Ascending aorta (tissue), 2 donors: ENCODE results near the gene FARP1. TPM values are rescaled to one million over a fixed set of nuclear protein-coding genes. Genes with fewer than 3 reads are reported as not detected.

Experiments used
- DNase-seq, 2 donors: peaks; one replicate each; pipeline ENCODE4 v3.0.0-alpha.2; 2019; ENCODE audit warnings: low spot score in 2 of 2
- H3K27ac ChIP-seq, 2 donors: fragments of 200-600 bp; sonication (generic); one replicate each; pipeline ENCODE4 v1.5.1; 2016 to 2017; ENCODE audit warnings: mild to moderate bottlenecking in 1 of 2
- H3K27me3 ChIP-seq: fragments of 200-600 bp; sonication (generic); one replicate; pipeline ENCODE4 v1.5.1; 2017
- H3K36me3 ChIP-seq, 2 donors: fragments of 200-600 bp; sonication (generic); one replicate each; pipeline ENCODE4 v1.5.1; 2016
- H3K4me1 ChIP-seq, 2 donors: fragments of 200-600 bp; sonication (generic); one replicate each; pipeline ENCODE4 v1.5.1; 2016 to 2017; ENCODE audit warnings: mild to moderate bottlenecking in 1 of 2
- H3K4me3 ChIP-seq, 2 donors: fragments of 200-600 bp; sonication (generic); one replicate each; pipeline ENCODE4 v1.5.1; 2016 to 2017; ENCODE audit warnings: mild to moderate bottlenecking in 1 of 2
- H3K9me3 ChIP-seq, 2 donors: fragments of 200-600 bp; sonication (generic); one replicate each; pipeline ENCODE4 v1.5.1; 2016
- CTCF ChIP-seq, 3 experiments: fragments of 200-600 bp in 2 of 3; fragments of 450-650 bp in 1 of 3; sonication (generic) in 2 of 3; IDR thresholded peaks; one replicate each; pipeline ENCODE4 v1.5.1; 2016 to 2019; ENCODE audit warnings: antibody characterized with exemption in 3 of 3, mild to moderate bottlenecking in 1 of 3, moderate library complexity in 1 of 3
- intact Hi-C: fragments of 100-400 bp; cut with DNase I; formaldehyde crosslinking; loops from one replicate; pipeline ENCODE4 v1.15.1; 2023
- total RNA-seq: library from RNA; depleted of rRNA; stranded (reverse); fragments of >200 nt; gene quantifications from one replicate; pipeline ENCODE4 v1.1.0, GENCODE V29; 2016

FARP1 gene
- total RNA-seq, 1 donor from 2014 or later = 80.8 TPM

GRCh38 chr13:98171900-98172589 is 29.2 kb downstream of the FARP1 start:
- peak overlapping the region in 1 of 2 donors; percentile 20 for H3K27ac ChIP-seq
- no peaks in the 10 kb centered on the region for H3K36me3 ChIP-seq
- no peaks in the 10 kb centered on the region for H3K9me3 ChIP-seq
- H3K27me3 ChIP-seq = no peaks in the 10 kb centered on the region
- DNase-seq = no peak
- peaks cover 3 to 15% of the 10 kb centered on the region in 2 donors for H3K4me1 ChIP-seq
- TF ChIP-seq CTCF (IDR thresholded peaks at IDR 0.05) = no peak
- intact Hi-C loops = no loop called here
- H3K4me3 ChIP-seq = peak overlapping the region in 1 of 2 donors; percentile 16

GRCh38 chr13:98172590-98173422 is 29.9 kb downstream of the FARP1 start:
- Histone ChIP-seq H3K9me3 (no peaks in the 10 kb centered on the region), H3K4me1 (peaks cover 3 to 15% of the 10 kb centered on the region in 2 donors), H3K36me3 (no peaks in the 10 kb centered on the region), H3K27ac (peak overlapping the region in 1 of 2 donors; percentile 23), H3K27me3 (no peaks in the 10 kb centered on the region), H3K4me3 (no peak overlapping the region)
- no peak for TF ChIP-seq CTCF (IDR thresholded peaks at IDR 0.05)
- DNase-seq = no peak
- intact Hi-C loops = no loop called here

GRCh38 chr13:98173431-98174152 is 30.7 kb downstream of the FARP1 start:
- Histone ChIP-seq H3K36me3 (no peaks in the 10 kb centered on the region), H3K4me1 (peaks cover 3 to 15% of the 10 kb centered on the region in 2 donors), H3K9me3 (no peaks in the 10 kb centered on the region), H3K27me3 (no peaks in the 10 kb centered on the region), H3K27ac (peak overlapping the region in 1 of 2 donors; percentile 23), H3K4me3 (no peak overlapping the region)
- TF ChIP-seq CTCF (IDR thresholded peaks at IDR 0.05) = no peak
- intact Hi-C loops = no loop called here
- no peak for DNase-seq

GRCh38 chr13:98174307-98174706 is 31.4 kb downstream of the FARP1 start:
- Histone ChIP-seq H3K36me3 (no peaks in the 10 kb centered on the region), H3K4me3 (no peak overlapping the region), H3K4me1 (peaks cover 3 to 15% of the 10 kb centered on the region in 2 donors), H3K27ac (peak overlapping the region in 1 of 2 donors; percentile 23), H3K9me3 (no peaks in the 10 kb centered on the region), H3K27me3 (no peaks in the 10 kb centered on the region)
- no peak for DNase-seq
- no peak for TF ChIP-seq CTCF (IDR thresholded peaks at IDR 0.05)
- intact Hi-C loops = no loop called here

- no peaks in the 10 kb centered on the region for H3K9me3 ChIP-seq
- H3K36me3 ChIP-seq = no peaks in the 10 kb centered on the region
- H3K27me3 ChIP-seq = no peaks in the 10 kb centered on the region
- no peak overlapping the region for H3K4me3 ChIP-seq
- peaks cover 3 to 15% of the 10 kb centered on the region in 2 donors for H3K4me1 ChIP-seq
- no peak for TF ChIP-seq CTCF (IDR thresholded peaks at IDR 0.05)
- DNase-seq = no peak
- H3K27ac ChIP-seq = no peak overlapping the region
- intact Hi-C loops = no loop called here
Measured at GRCh38 chr13:98175043-98175442, 32.1 kb downstream of the FARP1 start.
